Osteocyte (in vitro differentiated cells): ENCODE data around the gene IGHMBP2. TPM values are rescaled to one million over a fixed set of nuclear protein-coding genes. Genes with fewer than 3 reads are reported as not detected.

ENCODE experiments used
- DNase-seq: peaks from one replicate; pipeline ENCODE4 v3.0.0; 2021; ENCODE audit warnings: mixed read lengths; ENCODE audit not compliant: unreplicated experiment; ENCODE audit errors: extremely low spot score
- H3K27ac Mint-ChIP-seq: one replicate; pipeline ENCODE4 v1.8.0; 2021; ENCODE audit warnings: mild to moderate bottlenecking, mixed read lengths; ENCODE audit not compliant: unreplicated experiment
- H3K27me3 Mint-ChIP-seq: one replicate; pipeline ENCODE4 v1.8.0; 2021; ENCODE audit warnings: mixed read lengths; ENCODE audit not compliant: unreplicated experiment
- H3K36me3 Mint-ChIP-seq: one replicate; pipeline ENCODE4 v1.8.0; 2021; ENCODE audit warnings: mixed read lengths; ENCODE audit not compliant: unreplicated experiment
- H3K4me1 Mint-ChIP-seq: one replicate; pipeline ENCODE4 v1.8.0; 2021; ENCODE audit warnings: mixed read lengths; ENCODE audit not compliant: unreplicated experiment
- H3K4me3 Mint-ChIP-seq: one replicate; pipeline ENCODE4 v1.8.0; 2021; ENCODE audit warnings: mild to moderate bottlenecking, moderate library complexity, mixed read lengths; ENCODE audit not compliant: unreplicated experiment
- H3K9me3 Mint-ChIP-seq: one replicate; pipeline ENCODE4 v1.8.0; 2021; ENCODE audit warnings: mixed read lengths; ENCODE audit not compliant: unreplicated experiment
- CTCF ChIP-seq: fragments of 200-600 bp; sonication (generic); IDR thresholded peaks from 2 replicates; pipeline ENCODE4 v1.5.0; 2021; ENCODE audit warnings: antibody characterized with exemption, mild to moderate bottlenecking, moderate library complexity
- total RNA-seq: library from RNA; stranded (reverse); gene quantifications from 2 replicates; pipeline ENCODE4 v1.2.1, GENCODE V29; 2021

The IGHMBP2 gene
- total RNA-seq, 1 donor from 2014 or later: 30.5 TPM

DNA sequence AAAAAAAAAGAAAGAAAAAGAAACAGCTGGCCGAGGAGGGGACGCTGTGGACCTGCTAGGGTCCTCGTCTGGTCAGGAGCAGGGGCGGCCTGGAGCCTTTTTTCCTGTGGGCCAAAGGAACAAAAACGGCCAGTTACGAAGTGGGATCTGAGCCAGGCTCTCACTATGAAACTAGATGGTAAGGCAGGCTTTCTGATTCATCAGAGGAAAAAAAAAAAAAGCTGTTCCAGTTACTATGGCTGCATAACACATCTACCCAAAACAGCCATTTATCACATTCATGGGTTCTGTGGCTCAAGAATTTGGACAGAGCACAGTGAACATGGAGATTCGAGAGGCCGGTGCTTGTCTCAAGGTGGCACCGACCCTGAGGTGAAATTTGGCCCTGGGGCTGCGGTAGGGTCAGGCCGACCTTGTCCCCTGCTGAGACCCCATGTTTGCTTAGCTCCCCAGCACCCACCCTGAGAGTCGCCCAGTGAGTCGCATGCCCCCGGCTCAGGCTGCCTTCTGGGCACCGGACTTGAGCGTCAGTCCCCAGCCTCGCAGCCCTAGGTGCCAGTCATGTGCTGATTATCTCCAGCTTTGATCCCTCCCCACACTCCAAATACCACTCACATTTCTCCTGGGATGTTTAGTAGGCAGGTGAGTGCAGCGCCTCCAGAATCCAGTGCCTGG is 42.9 kb downstream of the IGHMBP2 start:
- H3K27ac Mint-ChIP-seq: peak overlapping the region; percentile 86
- H3K36me3 Mint-ChIP-seq: no peaks in the 10 kb centered on the region
- H3K27me3 Mint-ChIP-seq: no peaks in the 10 kb centered on the region
- peaks cover 21% of the 10 kb centered on the region for H3K4me1 Mint-ChIP-seq
- no peak overlapping the region for H3K4me3 Mint-ChIP-seq
- no peak for TF ChIP-seq CTCF
- no peak for DNase-seq
- no peaks in the 10 kb centered on the region for H3K9me3 Mint-ChIP-seq

DNA sequence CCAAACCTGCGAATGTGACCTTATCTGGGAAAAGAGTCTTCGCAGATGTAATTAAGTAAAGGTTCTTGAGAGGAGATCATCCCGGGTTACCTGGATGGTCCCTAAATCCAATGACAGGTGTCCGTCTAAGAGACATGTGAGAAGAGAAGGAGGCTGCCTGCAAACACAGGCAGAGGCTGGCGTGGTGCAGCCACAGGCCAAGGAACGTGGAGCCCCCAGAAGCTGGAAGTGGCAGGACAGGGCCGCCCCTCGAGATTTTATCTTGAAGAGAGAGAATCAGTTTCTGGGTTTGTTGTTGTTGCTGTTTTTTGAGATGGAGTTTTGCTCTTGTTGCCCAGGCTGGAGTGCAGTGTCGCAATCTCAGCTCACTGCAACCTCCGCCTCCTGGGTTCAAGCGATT is 43.5 kb downstream of the IGHMBP2 start:
- Mint-ChIP-seq H3K9me3 (no peaks in the 10 kb centered on the region), H3K4me3 (no peak overlapping the region), H3K4me1 (peaks cover 18% of the 10 kb centered on the region), H3K27me3 (no peaks in the 10 kb centered on the region), H3K27ac (peak overlapping the region; percentile 86), H3K36me3 (no peaks in the 10 kb centered on the region)
- no peak for TF ChIP-seq CTCF
- no peak for DNase-seq

- no peak overlapping the region for H3K4me3 Mint-ChIP-seq
- DNase-seq: no peak
- H3K4me1 Mint-ChIP-seq: peaks cover 17% of the 10 kb centered on the region
- no peaks in the 10 kb centered on the region for H3K27me3 Mint-ChIP-seq
- H3K9me3 Mint-ChIP-seq: no peaks in the 10 kb centered on the region
- H3K36me3 Mint-ChIP-seq: no peaks in the 10 kb centered on the region
- no peak overlapping the region for H3K27ac Mint-ChIP-seq
- no peak for TF ChIP-seq CTCF
These were observed 44.8 kb downstream of the IGHMBP2 start for GRCh38 chr11:68948496-68948895.

DNA sequence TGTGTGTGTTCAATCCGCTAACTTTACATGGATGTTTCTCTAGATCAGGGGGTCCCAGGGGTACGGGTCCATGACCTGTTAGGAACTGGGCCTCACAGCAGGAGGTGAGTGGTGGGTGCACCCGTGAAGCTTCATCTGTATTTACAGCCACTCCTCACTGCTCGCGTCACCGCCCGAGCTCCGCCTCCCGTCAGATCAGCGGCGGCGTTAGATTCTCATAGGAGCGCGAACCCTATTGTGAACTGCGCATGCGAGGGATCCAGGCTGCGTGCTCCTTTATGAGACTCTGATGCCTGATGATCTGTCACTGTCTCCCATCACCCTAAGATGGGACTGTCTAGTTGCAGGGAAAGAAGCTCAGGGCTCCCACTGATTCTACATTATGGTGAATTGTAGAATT is 45.2 kb downstream of the IGHMBP2 start:
- Mint-ChIP-seq H3K4me3 (no peak overlapping the region), H3K27me3 (no peaks in the 10 kb centered on the region), H3K27ac (no peak overlapping the region), H3K36me3 (no peaks in the 10 kb centered on the region), H3K4me1 (peaks cover 17% of the 10 kb centered on the region), H3K9me3 (no peaks in the 10 kb centered on the region)
- DNase-seq: no peak
- TF ChIP-seq CTCF: no peak

DNA sequence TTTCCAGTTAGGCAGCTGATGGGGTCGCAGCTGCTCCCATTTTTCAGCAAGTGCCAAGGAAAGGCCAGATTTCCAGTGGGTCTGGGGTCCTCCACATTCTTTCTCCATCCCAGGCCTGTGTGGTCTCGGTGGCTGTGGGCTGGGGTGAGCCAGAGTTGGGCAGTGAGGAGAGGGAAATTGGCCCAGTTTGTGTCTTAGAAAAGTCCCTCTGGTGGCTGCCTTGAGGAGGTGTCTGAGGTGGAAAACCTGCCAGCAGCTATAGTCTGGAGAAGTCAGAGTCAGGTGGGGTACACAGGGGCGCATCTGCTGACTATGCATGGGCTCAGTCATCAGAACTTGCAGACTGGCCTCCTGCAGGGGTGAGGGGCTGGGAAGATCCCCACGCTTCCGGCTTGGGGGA is 46.6 kb downstream of the IGHMBP2 start:
- Mint-ChIP-seq H3K27me3 (no peaks in the 10 kb centered on the region), H3K4me1 (peaks cover 17% of the 10 kb centered on the region), H3K9me3 (no peaks in the 10 kb centered on the region), H3K27ac (no peak overlapping the region), H3K4me3 (no peak overlapping the region), H3K36me3 (no peaks in the 10 kb centered on the region)
- TF ChIP-seq CTCF: peak; percentile 45
- no peak for DNase-seq
